Endothelial cell of umbilical vein (primary cell): ENCODE data around the gene RPL6. TPM values are rescaled to one million over a fixed set of nuclear protein-coding genes. Genes with fewer than 3 reads are reported as not detected.

Source experiments
- BruUV-seq: library from RNA; stranded (reverse); fragments of 400-500 nt; replicated peaks from 2 replicates; lab custom pipeline; 2021; lab: Mats Ljungman, UMichigan
- CTCF ChIA-PET: fragments of 300-600, 350-600 bp; sonication (Branson Sonifier 250); formaldehyde crosslinking; loops from one replicate; lab custom pipeline; 2021; ENCODE audit warnings: antibody characterized with exemption, inconsistent platforms; lab: Charles Lee
- POLR2A ChIA-PET: fragments of 300-600, 350-600 bp; sonication (Branson Sonifier 250); formaldehyde crosslinking; loops from one replicate; lab custom pipeline; 2021; ENCODE audit warnings: antibody characterized with exemption, inconsistent platforms; lab: Charles Lee
- DNase-seq: peaks from one replicate; pipeline ENCODE4 v3.0.0-alpha.2; 2011; ENCODE audit warnings: low read depth, low spot score
- FAIRE-seq: peaks from 2 replicates; lab custom pipeline; 2011; peaks lifted over from hg19 to GRCh38; lab: Jason Lieb, UNC
- H2AFZ ChIP-seq: 2 replicates; pipeline ENCODE4 v1.6.0; 2012; ENCODE audit warnings: low read depth, low read length, control low read depth, inconsistent platforms
- H3K27ac ChIP-seq: 2 replicates; pipeline ENCODE4 v1.5.1; 2011; ENCODE audit warnings: low read depth, mild to moderate bottlenecking, control low read depth, low read length, moderate library complexity; ENCODE audit not compliant: insufficient read depth
- H3K27me3 ChIP-seq, 2 experiments: 2 replicates each; pipeline versions ENCODE4 v1.6.0 to v1.6.1; 2011; ENCODE audit warnings: low read length in 2 of 2, mixed read lengths in 1 of 2; ENCODE audit not compliant: control insufficient read depth in 2 of 2, insufficient read depth in 2 of 2
- H3K36me3 ChIP-seq, 2 experiments: 2 replicates in 1 of 2; 3 replicates in 1 of 2; pipeline ENCODE4 v1.5.1; 2011; ENCODE audit warnings: low read length in 2 of 2, mild to moderate bottlenecking in 1 of 2, moderate library complexity in 1 of 2; ENCODE audit not compliant: control insufficient read depth in 2 of 2, insufficient read depth in 2 of 2; ENCODE audit errors: extremely low read depth in 1 of 2
- H3K4me1 ChIP-seq: 3 replicates; pipeline ENCODE4 v1.5.1; 2011; ENCODE audit warnings: mild to moderate bottlenecking, low read length; ENCODE audit not compliant: control insufficient read depth, insufficient read depth; ENCODE audit errors: extremely low read depth
- H3K4me2 ChIP-seq: 2 replicates; pipeline ENCODE4 v1.6.1; 2011; ENCODE audit warnings: low read length, control low read depth, mixed read lengths; ENCODE audit not compliant: insufficient read depth
- H3K4me3 ChIP-seq, 3 experiments: fragments of 200-600 bp in 1 of 3; sonication (generic), shearing (Covaris generic) in 1 of 3; replicated peaks in 1 of 3; 2 replicates each; pipeline ENCODE4 v1.5.1; 2011 to 2016; ENCODE audit warnings: control low read depth in 3 of 3, low read length in 3 of 3, mild to moderate bottlenecking in 2 of 3, inconsistent platforms in 1 of 3, low read depth in 1 of 3, moderate library complexity in 1 of 3; ENCODE audit not compliant: insufficient read depth in 1 of 3
- H3K79me2 ChIP-seq: 2 replicates; pipeline ENCODE4 v1.6.0; 2012; ENCODE audit warnings: low read length, inconsistent platforms; ENCODE audit not compliant: control insufficient read depth, insufficient read depth
- H3K9ac ChIP-seq: replicated peaks from 2 replicates; pipeline ENCODE3; 2011; ENCODE audit warnings: low read length, control low read depth; ENCODE audit not compliant: insufficient read depth; ENCODE audit errors: extremely low read depth
- H3K9me1 ChIP-seq: replicated peaks from 3 replicates; pipeline ENCODE4 v1.6.0; 2011; ENCODE audit warnings: mild to moderate bottlenecking, low read length; ENCODE audit not compliant: control insufficient read depth, insufficient read depth; ENCODE audit errors: extremely low read depth
- H3K9me3 ChIP-seq: replicated peaks from 2 replicates; pipeline ENCODE4 v1.5.1; 2012; ENCODE audit warnings: low read length, inconsistent platforms; ENCODE audit not compliant: control insufficient read depth, insufficient read depth
- H4K20me1 ChIP-seq: replicated peaks from 2 replicates; pipeline ENCODE3; 2011; ENCODE audit warnings: mild to moderate bottlenecking, low read length; ENCODE audit not compliant: control insufficient read depth, insufficient read depth; ENCODE audit errors: extremely low read depth
- EZH2 ChIP-seq: IDR thresholded peaks from 2 replicates; pipeline ENCODE4 v1.6.1; 2012; ENCODE audit warnings: borderline replicate concordance, low read depth, mild to moderate bottlenecking, moderate library complexity, low read length, inconsistent platforms; ENCODE audit not compliant: severe bottlenecking
- FOS ChIP-seq: IDR thresholded peaks from 2 replicates; pipeline ENCODE4 v1.6.1; 2011; ENCODE audit warnings: mild to moderate bottlenecking, low read length, moderate library complexity, borderline replicate concordance; ENCODE audit not compliant: insufficient read depth
- GATA2 ChIP-seq: IDR thresholded peaks from 2 replicates; pipeline ENCODE4 v1.7.0; 2011; ENCODE audit warnings: low read depth, mild to moderate bottlenecking, moderate library complexity, mixed read lengths, low read length; ENCODE audit not compliant: insufficient read length, insufficient read depth
- JUN ChIP-seq: IDR thresholded peaks from 2 replicates; pipeline ENCODE4 v1.6.1; 2011; ENCODE audit warnings: borderline replicate concordance, low read depth; ENCODE audit not compliant: insufficient read length, insufficient read depth
- MYC ChIP-seq: IDR thresholded peaks from one replicate; pipeline ENCODE4 v1.6.1; 2011; ENCODE audit warnings: mild to moderate bottlenecking, low read depth, low read length
- POLR2A ChIP-seq: IDR thresholded peaks from 2 replicates; pipeline ENCODE4 v1.6.1; 2012; ENCODE audit warnings: low read depth, mild to moderate bottlenecking, control low read depth, low read length
- POLR2AphosphoS5 ChIP-seq: IDR thresholded peaks from 2 replicates; pipeline ENCODE4 v1.6.1; 2012; ENCODE audit warnings: low read depth, mild to moderate bottlenecking, control low read depth, low read length, moderate library complexity; ENCODE audit not compliant: insufficient read depth
- dilution Hi-C: fragments of 300-500 bp; cut with MboI; formaldehyde crosslinking; loops from one replicate; pipeline ENCODE4 v1.15.0; 2019; ENCODE audit warnings: low sequenced_read_pairs; ENCODE audit not compliant: extremely low pct_ligation_motif_present
- intact Hi-C: fragments of 100-400 bp; cut with micrococcal nuclease; formaldehyde crosslinking; loops from one replicate; pipeline ENCODE4 v1.10.0; 2022
- polyA plus RNA-seq, 4 experiments: library from polyadenylated mRNA; depleted of rRNA in 3 of 4; stranded (reverse) in 3 of 4; unstranded in 1 of 4; fragments of >200 nt; gene quantifications; 2 replicates each; pipeline versions ENCODE4 v1.2.1 to v1.2.3, GENCODE V29; 2011 to 2012; ENCODE audit warnings: missing spikeins in 1 of 4
- total RNA-seq: library from RNA; stranded (reverse); gene quantifications from 2 replicates; pipeline ENCODE4 v1.2.3, GENCODE V29; 2021
- TF ChIP-seq, protein P1 (sequence below): IDR thresholded peaks from 2 replicates; pipeline ENCODE4 v1.6.1; 2011; ENCODE audit not compliant: insufficient read depth, insufficient read length
- TF ChIP-seq, protein P2 (sequence below), 2 donors: IDR thresholded peaks; 1 replicate in 1 of 2; 2 replicates in 1 of 2; pipeline ENCODE4 v1.5.1; 2011; ENCODE audit warnings: low read length in 2 of 2, mild to moderate bottlenecking in 2 of 2, moderate library complexity in 2 of 2, control low read depth in 1 of 2, inconsistent platforms in 1 of 2, low read depth in 1 of 2; ENCODE audit not compliant: insufficient read depth in 1 of 2; ENCODE audit errors: extremely low read depth in 1 of 2

RPL6 gene
- total and polyA plus RNA-seq, 2 donors (not counting 3 experiments of a cell fraction or from before 2014, with no cell fraction given), result 998 to 1,385 TPM

DNA sequence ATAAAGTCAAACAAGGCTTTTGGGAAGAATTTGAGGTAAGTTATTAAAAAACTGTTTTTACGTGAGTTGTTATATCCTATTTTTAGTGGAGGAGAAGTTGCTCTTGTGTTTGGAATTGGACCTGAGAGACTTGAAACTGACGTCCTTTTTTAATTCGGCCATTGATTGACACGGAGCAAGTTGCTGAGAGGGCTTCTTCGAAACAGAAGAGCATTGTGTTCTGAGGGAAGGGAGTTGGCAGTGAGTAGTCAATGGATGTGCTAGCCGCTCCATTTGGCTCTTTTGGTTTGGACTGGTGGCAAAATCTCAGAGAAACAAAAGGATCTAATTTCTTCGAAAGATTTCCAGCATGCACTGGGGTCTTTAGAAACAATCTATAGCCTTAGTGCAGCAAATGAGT is 46.6 kb upstream of the RPL6 start:
- Histone ChIP-seq H4K20me1 (no peaks in the 10 kb centered on the region), H3K4me1 (peaks cover 3% of the 10 kb centered on the region), H3K36me3 (peaks cover 4 to 13% of the 10 kb centered on the region in 2 experiments), H3K4me3 (no peak overlapping the region), H3K79me2 (no peaks in the 10 kb centered on the region), H2AFZ (no peak overlapping the region), H3K9me1 (no peaks in the 10 kb centered on the region), H3K9ac (no peak overlapping the region), H3K9me3 (no peaks in the 10 kb centered on the region), H3K27me3 (no peaks in the 10 kb centered on the region), H3K4me2 (no peak overlapping the region), H3K27ac (no peak overlapping the region)
- FAIRE-seq (no peak), DNase-seq (no peak)
- CTCF ChIA-PET, result no interaction called here
- dilution Hi-C loops, result no loop called here
- TF ChIP-seq, protein P1, sequence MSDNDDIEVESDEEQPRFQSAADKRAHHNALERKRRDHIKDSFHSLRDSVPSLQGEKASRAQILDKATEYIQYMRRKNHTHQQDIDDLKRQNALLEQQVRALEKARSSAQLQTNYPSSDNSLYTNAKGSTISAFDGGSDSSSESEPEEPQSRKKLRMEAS, result no peak
- TF ChIP-seq POLR2A (no peak), GATA2 (no peak), JUN (no peak), EZH2 (no peak), MYC (no peak), FOS (no peak), POLR2AphosphoS5 (no peak)
- TF ChIP-seq, protein P2, sequence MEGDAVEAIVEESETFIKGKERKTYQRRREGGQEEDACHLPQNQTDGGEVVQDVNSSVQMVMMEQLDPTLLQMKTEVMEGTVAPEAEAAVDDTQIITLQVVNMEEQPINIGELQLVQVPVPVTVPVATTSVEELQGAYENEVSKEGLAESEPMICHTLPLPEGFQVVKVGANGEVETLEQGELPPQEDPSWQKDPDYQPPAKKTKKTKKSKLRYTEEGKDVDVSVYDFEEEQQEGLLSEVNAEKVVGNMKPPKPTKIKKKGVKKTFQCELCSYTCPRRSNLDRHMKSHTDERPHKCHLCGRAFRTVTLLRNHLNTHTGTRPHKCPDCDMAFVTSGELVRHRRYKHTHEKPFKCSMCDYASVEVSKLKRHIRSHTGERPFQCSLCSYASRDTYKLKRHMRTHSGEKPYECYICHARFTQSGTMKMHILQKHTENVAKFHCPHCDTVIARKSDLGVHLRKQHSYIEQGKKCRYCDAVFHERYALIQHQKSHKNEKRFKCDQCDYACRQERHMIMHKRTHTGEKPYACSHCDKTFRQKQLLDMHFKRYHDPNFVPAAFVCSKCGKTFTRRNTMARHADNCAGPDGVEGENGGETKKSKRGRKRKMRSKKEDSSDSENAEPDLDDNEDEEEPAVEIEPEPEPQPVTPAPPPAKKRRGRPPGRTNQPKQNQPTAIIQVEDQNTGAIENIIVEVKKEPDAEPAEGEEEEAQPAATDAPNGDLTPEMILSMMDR (IDR thresholded peaks at IDR 0.05; ENCODE audit: extremely low read depth in 1 of 2, insufficient read depth in 1 of 2, low read depth in 1 of 2, low read length in 2 of 2), result no peak
- BruUV-seq, result no TSS peak
- intact Hi-C loops, result no loop called here
- POLR2A ChIA-PET, result no interaction called here
